GM23338 (cell line): Measurements from ENCODE around the gene KIF18B. TPM values are rescaled to one million over a fixed set of nuclear protein-coding genes. Genes with fewer than 3 reads are reported as not detected.
A peak's percentile ranks its signal among the peaks of the same experiment; 100 is the strongest.

Experiments used
- ATAC-seq: fragments of 200-7000 bp; cut with Tn5 transposase; 3 replicates; pipeline ENCODE4 v1.9.1; 2020
- DNase-seq: peaks from one replicate; pipeline ENCODE4 v3.0.0-alpha.2; 2015; ENCODE audit warnings: low spot score
- H2AFZ ChIP-seq: fragments of 200-600 bp; sonication (generic); 2 replicates; pipeline ENCODE4 v1.8.0; 2016; ENCODE audit warnings: antibody characterized with exemption, mild to moderate bottlenecking, moderate library complexity
- H3F3A ChIP-seq: fragments of 200-600 bp; sonication (generic); replicated peaks from 2 replicates; pipeline ENCODE4 v1.8.0; 2017; ENCODE audit warnings: antibody characterized with exemption, mixed run types, low read depth
- H3K27ac ChIP-seq: fragments of 200-600 bp; sonication (generic); 2 replicates; pipeline ENCODE4 v1.6.1; 2016; ENCODE audit warnings: low read depth
- H3K27me3 ChIP-seq: fragments of 200-600 bp; sonication (generic); 2 replicates; pipeline ENCODE4 v1.8.0; 2016; ENCODE audit warnings: mild to moderate bottlenecking, mixed run types, moderate library complexity; ENCODE audit not compliant: insufficient read depth
- H3K36me3 ChIP-seq: fragments of 200-600 bp; sonication (generic); 2 replicates; pipeline ENCODE4 v1.8.0; 2016; ENCODE audit warnings: mild to moderate bottlenecking; ENCODE audit not compliant: insufficient read depth
- H3K4me1 ChIP-seq: fragments of 200-600 bp; sonication (generic); 2 replicates; pipeline ENCODE4 v1.8.0; 2016; ENCODE audit warnings: mild to moderate bottlenecking, moderate library complexity; ENCODE audit not compliant: insufficient read depth
- H3K4me2 ChIP-seq: fragments of 200-600 bp; sonication (generic); 2 replicates; pipeline ENCODE4 v1.7.1; 2017; ENCODE audit warnings: mixed run types
- H3K4me3 ChIP-seq: fragments of 200-600 bp; sonication (generic); 2 replicates; pipeline ENCODE4 v1.6.1; 2016; ENCODE audit warnings: mixed run types
- H3K79me2 ChIP-seq: fragments of 200-600 bp; sonication (generic); replicated peaks from 2 replicates; pipeline ENCODE4 v1.8.0; 2017; ENCODE audit warnings: mild to moderate bottlenecking; ENCODE audit not compliant: insufficient read depth
- H3K9me2 ChIP-seq: fragments of 200-600 bp; sonication (generic); 2 replicates; pipeline ENCODE4 v1.8.0; 2017; ENCODE audit not compliant: insufficient read depth
- H4K20me1 ChIP-seq: fragments of 200-600 bp; sonication (generic); replicated peaks from 2 replicates; pipeline ENCODE4 v1.8.0; 2017; ENCODE audit warnings: mild to moderate bottlenecking; ENCODE audit not compliant: insufficient read depth
- H3K27ac Mint-ChIP-seq: 2 replicates; pipeline ENCODE4 v1.8.0; 2020; ENCODE audit warnings: inconsistent platforms, mild to moderate bottlenecking, moderate library complexity, mixed read lengths
- H3K27me3 Mint-ChIP-seq: 3 replicates; pipeline ENCODE4 v1.8.0; 2022; ENCODE audit warnings: low read depth, mild to moderate bottlenecking, moderate library complexity, mixed read lengths, inconsistent platforms; ENCODE audit not compliant: insufficient read depth, poor library complexity
- H3K36me3 Mint-ChIP-seq: 3 replicates; pipeline ENCODE4 v1.8.0; 2021; ENCODE audit warnings: low read depth, mild to moderate bottlenecking, inconsistent platforms, moderate library complexity, mixed read lengths
- H3K4me1 Mint-ChIP-seq: 3 replicates; pipeline ENCODE4 v1.8.0; 2020; ENCODE audit warnings: mild to moderate bottlenecking, inconsistent platforms, mixed read lengths
- H3K4me3 Mint-ChIP-seq: 3 replicates; pipeline ENCODE4 v1.8.0; 2021; ENCODE audit warnings: moderate library complexity, mild to moderate bottlenecking, inconsistent platforms, mixed read lengths
- H3K9me3 Mint-ChIP-seq: 3 replicates; pipeline ENCODE4 v1.8.0; 2020; ENCODE audit warnings: moderate library complexity, mild to moderate bottlenecking, inconsistent platforms, mixed read lengths
- EZH2 ChIP-seq: fragments of 200-600 bp; sonication (generic); IDR thresholded peaks from one replicate; pipeline ENCODE4 v1.8.0; 2017; ENCODE audit warnings: antibody characterized with exemption, mild to moderate bottlenecking, low read depth; ENCODE audit not compliant: unreplicated experiment
- EZH2phosphoT487 ChIP-seq: fragments of 200-600 bp; sonication (generic); IDR thresholded peaks from one replicate; pipeline ENCODE4 v1.8.1; 2018; ENCODE audit warnings: antibody characterized with exemption; ENCODE audit not compliant: unreplicated experiment
- JUNB ChIP-seq: IDR thresholded peaks from one replicate; pipeline ENCODE4 v1.6.1; 2016; ENCODE audit warnings: antibody characterized with exemption; ENCODE audit not compliant: unreplicated experiment
- POLR2AphosphoS5 ChIP-seq: IDR thresholded peaks from 2 replicates; pipeline ENCODE4 v1.6.1; 2016; ENCODE audit warnings: antibody characterized with exemption, low read depth
- STAT1 ChIP-seq: IDR thresholded peaks from one replicate; pipeline ENCODE4 v1.6.1; 2016; ENCODE audit warnings: antibody characterized with exemption; ENCODE audit not compliant: unreplicated experiment
- ZNF114 ChIP-seq: fragments of 250-450 bp; sonication (Bioruptor Pico); IDR thresholded peaks from 2 replicates; pipeline ENCODE4 v1.5.0; 2020; ENCODE audit warnings: mild to moderate bottlenecking, moderate library complexity
- ZNF331 ChIP-seq: fragments of 250-450 bp; sonication (Bioruptor Pico); IDR thresholded peaks from 2 replicates; pipeline ENCODE4 v1.5.0; 2020; ENCODE audit warnings: low read depth, mild to moderate bottlenecking, moderate library complexity
- polyA plus RNA-seq: library from polyadenylated mRNA; unstranded; fragments of >200 nt; fragmentation: Nextera tagmentation; extraction: Ambion mirVana; gene quantifications from 2 replicates; pipeline ENCODE4 v1.2.1, GENCODE V29; 2016
- total RNA-seq: library from RNA; depleted of rRNA; stranded (reverse); fragments of >200 nt; shearing (Covaris generic); gene quantifications from 2 replicates; pipeline ENCODE4 v1.2.3, GENCODE V29; 2014
- TF ChIP-seq, protein P1 (sequence below), 2 experiments: fragments of 200-600 bp in 1 of 2; sonication (generic) in 1 of 2; conservative IDR thresholded peaks; 2 replicates each; pipeline versions ENCODE4 v1.5.1 to v1.6.1; 2016 to 2017; ENCODE audit warnings: antibody characterized with exemption in 2 of 2, low read depth in 2 of 2, mild to moderate bottlenecking in 2 of 2, moderate library complexity in 1 of 2
- TF ChIP-seq, protein P2 (sequence below): fragments of 250-450 bp; sonication (Bioruptor Pico); IDR thresholded peaks from 2 replicates; pipeline ENCODE4 v1.5.0; 2020; ENCODE audit warnings: mild to moderate bottlenecking, moderate library complexity

The KIF18B gene
- total and polyA plus RNA-seq, 2 experiments from 2014 or later: 14.1 to 28.4 TPM

DNA sequence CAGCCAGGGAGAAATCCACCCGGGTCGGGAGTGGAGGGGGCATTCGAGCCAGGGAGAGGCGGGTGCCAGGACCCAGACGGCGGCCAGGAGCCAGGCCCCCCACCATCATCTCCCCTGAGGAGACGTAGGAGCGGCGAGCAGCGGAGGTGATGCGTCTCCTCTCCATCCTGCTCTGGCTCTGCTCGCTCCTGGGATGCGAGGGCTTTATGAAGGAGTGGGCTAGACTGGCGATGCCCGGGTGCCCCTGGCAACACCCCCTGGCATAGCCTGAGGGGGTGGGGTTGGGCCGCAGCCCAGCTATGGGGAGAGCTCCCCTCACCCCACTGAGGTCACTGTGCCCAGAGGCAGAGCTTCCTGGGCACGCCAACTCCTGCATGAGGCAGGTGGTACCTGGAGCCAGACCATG lies 32.2 kb downstream of the KIF18B start, which contains the start of gene GFAP (continued):
- TF ChIP-seq, protein P1, sequence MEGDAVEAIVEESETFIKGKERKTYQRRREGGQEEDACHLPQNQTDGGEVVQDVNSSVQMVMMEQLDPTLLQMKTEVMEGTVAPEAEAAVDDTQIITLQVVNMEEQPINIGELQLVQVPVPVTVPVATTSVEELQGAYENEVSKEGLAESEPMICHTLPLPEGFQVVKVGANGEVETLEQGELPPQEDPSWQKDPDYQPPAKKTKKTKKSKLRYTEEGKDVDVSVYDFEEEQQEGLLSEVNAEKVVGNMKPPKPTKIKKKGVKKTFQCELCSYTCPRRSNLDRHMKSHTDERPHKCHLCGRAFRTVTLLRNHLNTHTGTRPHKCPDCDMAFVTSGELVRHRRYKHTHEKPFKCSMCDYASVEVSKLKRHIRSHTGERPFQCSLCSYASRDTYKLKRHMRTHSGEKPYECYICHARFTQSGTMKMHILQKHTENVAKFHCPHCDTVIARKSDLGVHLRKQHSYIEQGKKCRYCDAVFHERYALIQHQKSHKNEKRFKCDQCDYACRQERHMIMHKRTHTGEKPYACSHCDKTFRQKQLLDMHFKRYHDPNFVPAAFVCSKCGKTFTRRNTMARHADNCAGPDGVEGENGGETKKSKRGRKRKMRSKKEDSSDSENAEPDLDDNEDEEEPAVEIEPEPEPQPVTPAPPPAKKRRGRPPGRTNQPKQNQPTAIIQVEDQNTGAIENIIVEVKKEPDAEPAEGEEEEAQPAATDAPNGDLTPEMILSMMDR (conservative IDR thresholded peaks at IDR 0.05; ENCODE audit: low read depth in 2 of 2): no peak
- TF ChIP-seq ZNF331 (no peak), JUNB (no peak), POLR2AphosphoS5 (no peak), EZH2phosphoT487 (no peak), STAT1 (no peak)
- TF ChIP-seq, protein P2, sequence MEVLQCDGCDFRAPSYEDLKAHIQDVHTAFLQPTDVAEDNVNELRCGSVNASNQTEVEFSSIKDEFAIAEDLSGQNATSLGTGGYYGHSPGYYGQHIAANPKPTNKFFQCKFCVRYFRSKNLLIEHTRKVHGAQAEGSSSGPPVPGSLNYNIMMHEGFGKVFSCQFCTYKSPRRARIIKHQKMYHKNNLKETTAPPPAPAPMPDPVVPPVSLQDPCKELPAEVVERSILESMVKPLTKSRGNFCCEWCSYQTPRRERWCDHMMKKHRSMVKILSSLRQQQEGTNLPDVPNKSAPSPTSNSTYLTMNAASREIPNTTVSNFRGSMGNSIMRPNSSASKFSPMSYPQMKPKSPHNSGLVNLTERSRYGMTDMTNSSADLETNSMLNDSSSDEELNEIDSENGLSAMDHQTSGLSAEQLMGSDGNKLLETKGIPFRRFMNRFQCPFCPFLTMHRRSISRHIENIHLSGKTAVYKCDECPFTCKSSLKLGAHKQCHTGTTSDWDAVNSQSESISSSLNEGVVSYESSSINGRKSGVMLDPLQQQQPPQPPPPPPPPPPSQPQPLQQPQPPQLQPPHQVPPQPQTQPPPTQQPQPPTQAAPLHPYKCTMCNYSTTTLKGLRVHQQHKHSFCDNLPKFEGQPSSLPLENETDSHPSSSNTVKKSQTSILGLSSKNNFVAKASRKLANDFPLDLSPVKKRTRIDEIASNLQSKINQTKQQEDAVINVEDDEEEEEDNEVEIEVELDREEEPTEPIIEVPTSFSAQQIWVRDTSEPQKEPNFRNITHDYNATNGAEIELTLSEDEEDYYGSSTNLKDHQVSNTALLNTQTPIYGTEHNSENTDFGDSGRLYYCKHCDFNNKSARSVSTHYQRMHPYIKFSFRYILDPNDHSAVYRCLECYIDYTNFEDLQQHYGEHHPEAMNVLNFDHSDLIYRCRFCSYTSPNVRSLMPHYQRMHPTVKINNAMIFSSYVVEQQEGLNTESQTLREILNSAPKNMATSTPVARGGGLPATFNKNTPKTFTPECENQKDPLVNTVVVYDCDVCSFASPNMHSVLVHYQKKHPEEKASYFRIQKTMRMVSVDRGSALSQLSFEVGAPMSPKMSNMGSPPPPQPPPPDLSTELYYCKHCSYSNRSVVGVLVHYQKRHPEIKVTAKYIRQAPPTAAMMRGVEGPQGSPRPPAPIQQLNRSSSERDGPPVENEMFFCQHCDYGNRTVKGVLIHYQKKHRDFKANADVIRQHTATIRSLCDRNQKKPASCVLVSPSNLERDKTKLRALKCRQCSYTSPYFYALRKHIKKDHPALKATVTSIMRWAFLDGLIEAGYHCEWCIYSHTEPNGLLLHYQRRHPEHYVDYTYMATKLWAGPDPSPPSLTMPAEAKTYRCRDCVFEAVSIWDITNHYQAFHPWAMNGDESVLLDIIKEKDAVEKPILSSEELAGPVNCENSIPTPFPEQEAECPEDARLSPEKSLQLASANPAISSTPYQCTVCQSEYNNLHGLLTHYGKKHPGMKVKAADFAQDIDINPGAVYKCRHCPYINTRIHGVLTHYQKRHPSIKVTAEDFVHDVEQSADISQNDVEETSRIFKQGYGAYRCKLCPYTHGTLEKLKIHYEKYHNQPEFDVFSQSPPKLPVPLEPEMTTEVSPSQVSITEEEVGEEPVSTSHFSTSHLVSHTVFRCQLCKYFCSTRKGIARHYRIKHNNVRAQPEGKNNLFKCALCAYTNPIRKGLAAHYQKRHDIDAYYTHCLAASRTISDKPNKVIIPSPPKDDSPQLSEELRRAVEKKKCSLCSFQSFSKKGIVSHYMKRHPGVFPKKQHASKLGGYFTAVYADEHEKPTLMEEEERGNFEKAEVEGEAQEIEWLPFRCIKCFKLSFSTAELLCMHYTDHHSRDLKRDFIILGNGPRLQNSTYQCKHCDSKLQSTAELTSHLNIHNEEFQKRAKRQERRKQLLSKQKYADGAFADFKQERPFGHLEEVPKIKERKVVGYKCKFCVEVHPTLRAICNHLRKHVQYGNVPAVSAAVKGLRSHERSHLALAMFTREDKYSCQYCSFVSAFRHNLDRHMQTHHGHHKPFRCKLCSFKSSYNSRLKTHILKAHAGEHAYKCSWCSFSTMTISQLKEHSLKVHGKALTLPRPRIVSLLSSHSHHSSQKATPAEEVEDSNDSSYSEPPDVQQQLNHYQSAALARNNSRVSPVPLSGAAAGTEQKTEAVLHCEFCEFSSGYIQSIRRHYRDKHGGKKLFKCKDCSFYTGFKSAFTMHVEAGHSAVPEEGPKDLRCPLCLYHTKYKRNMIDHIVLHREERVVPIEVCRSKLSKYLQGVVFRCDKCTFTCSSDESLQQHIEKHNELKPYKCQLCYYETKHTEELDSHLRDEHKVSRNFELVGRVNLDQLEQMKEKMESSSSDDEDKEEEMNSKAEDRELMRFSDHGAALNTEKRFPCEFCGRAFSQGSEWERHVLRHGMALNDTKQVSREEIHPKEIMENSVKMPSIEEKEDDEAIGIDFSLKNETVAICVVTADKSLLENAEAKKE (CRISPR knock-in tag): no peak

DNA sequence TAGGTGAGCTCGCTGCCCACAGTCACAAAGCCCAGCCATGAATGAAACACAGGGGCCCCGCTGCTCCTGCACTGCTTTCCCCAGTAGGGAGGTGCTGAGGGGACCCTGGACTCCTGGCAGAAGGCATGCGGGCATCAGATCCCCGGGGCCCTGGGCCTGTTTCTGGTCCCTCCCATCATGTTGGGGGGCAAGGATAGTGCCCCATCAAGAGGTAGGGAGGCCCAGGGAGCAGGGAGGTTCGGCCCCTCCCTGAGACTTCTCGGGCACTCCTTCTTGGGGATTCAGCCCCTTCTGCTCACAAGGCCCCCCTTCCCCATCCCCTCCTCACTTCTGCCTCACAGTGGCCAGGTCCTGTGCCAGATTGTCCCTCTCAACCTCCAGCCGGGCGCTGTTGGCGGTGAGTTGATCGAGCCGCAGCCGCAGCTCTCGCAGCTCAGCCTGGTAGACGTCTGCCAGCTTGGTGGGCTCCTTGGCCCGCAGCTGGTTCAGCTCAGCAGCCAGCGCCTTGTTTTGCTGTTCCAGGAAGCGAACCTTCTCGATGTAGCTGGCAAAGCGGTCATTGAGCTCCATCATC lies 32.8 kb downstream of the KIF18B start:
- H3K27ac Mint-ChIP-seq: no peak overlapping the region
- Histone ChIP-seq H3K9me2 (no peaks in the 10 kb centered on the region), H3K36me3 (no peaks in the 10 kb centered on the region), H4K20me1 (no peaks in the 10 kb centered on the region), H3K79me2 (no peaks in the 10 kb centered on the region), H3K4me1 (no peaks in the 10 kb centered on the region; the same call in none of the 2 replicates), H3K27ac (no peak overlapping the region), H2AFZ (no peak overlapping the region), H3F3A (peaks cover 10% of the 10 kb centered on the region; the same call in 1 of the 2 replicates), H3K27me3 (peaks cover 17% of the 10 kb centered on the region), H3K4me2 (no peak overlapping the region), H3K4me3 (no peak overlapping the region)
- H3K27me3 Mint-ChIP-seq: peaks cover 18% of the 10 kb centered on the region
- DNase-seq (no peak), ATAC-seq (no peak)
- no peaks in the 10 kb centered on the region for H3K9me3 Mint-ChIP-seq
- no peak overlapping the region for H3K4me3 Mint-ChIP-seq
- TF ChIP-seq, protein P1 (conservative IDR thresholded peaks at IDR 0.05; ENCODE audit: low read depth in 2 of 2): peak in 1 of 2 experiments; percentile 18; a peak in 1 of 4 replicates
- TF ChIP-seq ZNF114 (CRISPR knock-in tag): no peak
- no peak for TF ChIP-seq EZH2
- H3K36me3 Mint-ChIP-seq: no peaks in the 10 kb centered on the region; the same call in 2 of the 3 replicates
- H3K4me1 Mint-ChIP-seq: peaks cover 7% of the 10 kb centered on the region
